GM12892 (cell line): Measurements from ENCODE around the gene AGR2. TPM values are rescaled to one million over a fixed set of nuclear protein-coding genes. Genes with fewer than 3 reads are reported as not detected.
"Not testable (repeated sequence)": the region's sequence is repeated elsewhere in the genome, so short reads cannot be mapped to it uniquely, and the experiment has no call there.

ENCODE experiments used
- DNase-seq: peaks from one replicate; pipeline ENCODE4 v3.0.0; 2011; ENCODE audit not compliant: insufficient read length
- FAIRE-seq: peaks from 2 replicates; lab custom pipeline; 2011; peaks lifted over from hg19 to GRCh38; lab: Jason Lieb, UNC
- POLR2A ChIP-seq: IDR thresholded peaks from 2 replicates; pipeline ENCODE4 v1.6.1; 2011; ENCODE audit warnings: low read depth, low read length, control low read depth
- POLR2AphosphoS5 ChIP-seq: IDR thresholded peaks from 2 replicates; pipeline ENCODE4 v1.6.1; 2011; ENCODE audit warnings: low read depth, low read length, control low read depth
- TAF1 ChIP-seq: IDR thresholded peaks from 2 replicates; pipeline ENCODE4 v1.6.1; 2011; ENCODE audit warnings: low read depth, mild to moderate bottlenecking, control low read depth, low read length, borderline replicate concordance
- polyA plus RNA-seq: library from polyadenylated mRNA; unstranded; fragments of >200 nt; gene quantifications from one replicate; pipeline ENCODE4 v1.2.1, GENCODE V29; 2012; ENCODE audit warnings: missing spikeins, inconsistent platforms; ENCODE audit not compliant: missing spikeins

AGR2 gene
- polyA plus RNA-seq, result not detected

- FAIRE-seq, result no peak
- no peak for DNase-seq
- TF ChIP-seq POLR2AphosphoS5 (no peak), TAF1 (no peak), POLR2A (no peak)
Observed at GRCh38 chr7:16804674-16805439, at the start of gene AGR2. TSS of gene AGR2 (minus strand) at chr7:16804999. CDS start at chr7:16801796, 3,203 bp downstream.

GRCh38 chr7:16853189-16853588 lies 48.4 kb upstream of the AGR2 start:
- not testable (repeated sequence) for FAIRE-seq, DNase-seq

GRCh38 chr7:16851829-16852228 lies 47.0 kb upstream of the AGR2 start:
- DNase-seq (no peak), FAIRE-seq (no peak)
- no peak for TF ChIP-seq TAF1

- DNase-seq, result no peak
- TF ChIP-seq POLR2AphosphoS5 (no peak), TAF1 (no peak), POLR2A (no peak)
- FAIRE-seq, result no peak
Observed at GRCh38 chr7:16850614-16851466, 46.0 kb upstream of the AGR2 start.

GRCh38 chr7:16849296-16850148 lies 44.7 kb upstream of the AGR2 start:
- FAIRE-seq (no peak), DNase-seq (no peak)
- TF ChIP-seq TAF1, result no peak
- TF ChIP-seq POLR2AphosphoS5, result no peak
- TF ChIP-seq POLR2A, result no peak

- FAIRE-seq (no peak), DNase-seq (no peak)
- TF ChIP-seq TAF1 (no peak), POLR2AphosphoS5 (no peak), POLR2A (no peak)
Observed at GRCh38 chr7:16847381-16847860, 42.6 kb upstream of the AGR2 start.

GRCh38 chr7:16846601-16847165 lies 41.9 kb upstream of the AGR2 start:
- no peak for TF ChIP-seq POLR2AphosphoS5
- TF ChIP-seq POLR2A, result no peak
- TF ChIP-seq TAF1, result no peak
- DNase-seq, result no peak
- no peak for FAIRE-seq

- DNase-seq (no peak), FAIRE-seq (no peak)
- TF ChIP-seq POLR2AphosphoS5, result no peak
- no peak for TF ChIP-seq POLR2A
- TF ChIP-seq TAF1, result no peak
Observed at GRCh38 chr7:16845746-16846145, 40.9 kb upstream of the AGR2 start.

- no peak for TF ChIP-seq TAF1
- TF ChIP-seq POLR2A, result no peak
- no peak for TF ChIP-seq POLR2AphosphoS5
- FAIRE-seq (no peak), DNase-seq (no peak)
Observed at GRCh38 chr7:16841681-16842080, 36.9 kb upstream of the AGR2 start.

- FAIRE-seq (no peak), DNase-seq (no peak)
- TF ChIP-seq POLR2AphosphoS5 (no peak), POLR2A (no peak), TAF1 (no peak)
Observed at GRCh38 chr7:16840094-16840493, 35.3 kb upstream of the AGR2 start.

- TF ChIP-seq POLR2AphosphoS5, result no peak
- FAIRE-seq, result no peak
Observed at GRCh38 chr7:16839646-16840045, 34.8 kb upstream of the AGR2 start.

More at GRCh38 chr7:16839646-16840045, 34.8 kb upstream of the AGR2 start:
- DNase-seq, result no peak
